NCI-H446 treated with DMSO at 0.1 percent for 48 hours (cell line): Measurements from ENCODE around the gene CCDC88C.
"Not testable (repeated sequence)": the region's sequence is repeated elsewhere in the genome, so short reads cannot be mapped to it uniquely, and the experiment has no call there.

ENCODE experiments used
- DNase-seq: peaks from one replicate; lab custom pipeline; 2025; lab: John Stamatoyannopoulos, UW

Gene CCDC88C

DNA sequence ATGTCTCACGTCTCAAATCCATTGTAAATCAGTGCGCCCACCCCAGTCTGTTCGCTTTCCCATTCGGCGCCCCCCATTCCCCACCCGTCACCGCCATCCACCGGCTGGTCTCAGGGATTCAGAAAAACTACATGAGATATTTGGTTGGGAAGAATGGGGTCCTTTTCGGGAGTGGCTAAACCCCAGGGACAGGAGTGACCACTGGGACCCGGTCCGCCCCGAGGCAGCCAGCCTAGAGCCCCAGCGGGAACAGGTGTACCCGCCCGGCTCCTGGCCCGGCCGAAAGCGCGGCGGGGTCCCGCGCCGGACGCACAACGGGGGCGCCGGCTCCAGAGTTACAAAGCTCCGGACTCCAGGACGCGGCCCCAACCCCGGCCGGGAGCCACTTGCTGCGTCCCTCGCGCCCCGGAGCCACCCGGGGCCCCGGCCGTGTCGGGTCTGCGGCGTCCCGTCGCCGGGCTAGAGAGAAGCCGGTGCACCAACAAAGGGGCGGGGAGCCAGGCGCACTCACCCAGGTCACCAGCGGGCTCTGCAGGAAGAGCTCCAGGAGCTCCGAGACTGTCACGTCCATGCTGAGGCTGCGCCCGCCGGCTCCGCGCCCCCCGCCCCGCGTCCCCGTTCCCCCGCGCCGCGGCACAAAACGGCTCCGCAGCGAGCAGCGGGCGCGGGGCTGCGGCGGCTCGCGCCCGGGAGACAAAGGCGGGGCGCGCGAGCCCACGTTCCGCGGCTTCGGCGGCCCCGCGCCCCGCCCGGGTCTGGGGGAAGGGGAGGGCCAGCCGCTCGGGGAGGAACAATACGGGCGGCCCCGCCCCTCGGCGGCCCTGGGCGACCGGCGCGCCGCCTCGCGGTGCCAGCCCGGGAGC lies at the start of gene CCDC88C:
TSS of gene CCDC88C (minus strand) at position 701 of the 863 bp plus-strand sequence. CDS start at position 571, 130 bp downstream.
- DNase-seq: peak; percentile 46

GRCh38 chr14:91466192-91466591 lies 48.6 kb upstream of the CCDC88C start:
- no peak for DNase-seq

DNA sequence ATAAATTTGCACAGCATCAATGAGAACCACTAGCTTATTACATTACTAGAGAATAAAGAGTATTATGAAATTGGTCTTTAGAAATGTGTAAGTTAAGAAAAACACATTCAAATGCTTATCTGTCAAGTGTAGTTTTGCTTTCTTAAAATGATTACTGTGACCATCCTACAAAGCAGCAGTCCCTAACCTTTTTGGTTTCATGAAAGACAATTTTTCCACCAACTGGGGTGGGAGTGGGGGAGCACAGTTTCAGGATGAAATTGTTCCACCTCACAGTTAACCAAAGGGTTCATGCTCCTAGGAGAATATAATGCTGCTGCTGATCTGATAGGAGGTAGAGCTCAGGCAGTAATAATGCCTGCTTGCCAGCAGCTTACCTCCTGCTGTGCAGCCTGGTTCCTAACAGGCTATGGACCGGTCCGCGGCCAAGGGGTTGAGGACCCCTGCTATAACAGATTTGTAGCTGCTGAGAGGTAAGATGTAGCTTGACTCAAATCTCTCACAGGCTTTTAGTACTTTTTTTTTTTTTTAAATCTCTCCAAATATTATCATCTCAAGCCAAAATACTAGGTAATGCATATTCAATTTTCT lies 47.1 kb upstream of the CCDC88C start:
- DNase-seq: no peak

DNA sequence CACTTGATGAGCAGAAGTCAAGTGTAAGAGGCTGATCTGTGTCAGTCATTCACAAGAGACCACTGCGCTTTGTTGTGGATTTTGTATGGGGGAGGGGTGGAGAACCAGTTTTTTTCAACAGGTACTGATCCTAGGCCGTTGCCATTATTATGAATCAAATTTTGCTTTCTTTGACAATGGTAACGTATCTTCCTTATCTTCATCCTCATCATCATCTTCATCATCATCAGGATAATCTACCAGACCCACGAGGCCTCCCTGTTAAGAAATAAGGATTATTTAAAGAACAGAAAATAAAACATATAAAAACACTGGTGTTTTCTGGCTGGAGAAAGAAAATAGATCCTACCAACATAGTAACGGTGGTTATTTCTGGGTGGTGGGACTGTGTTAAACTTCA lies 41.0 kb upstream of the CCDC88C start:
- no peak for DNase-seq

GRCh38 chr14:91456283-91456682 lies 38.7 kb upstream of the CCDC88C start:
- no peak for DNase-seq

DNA sequence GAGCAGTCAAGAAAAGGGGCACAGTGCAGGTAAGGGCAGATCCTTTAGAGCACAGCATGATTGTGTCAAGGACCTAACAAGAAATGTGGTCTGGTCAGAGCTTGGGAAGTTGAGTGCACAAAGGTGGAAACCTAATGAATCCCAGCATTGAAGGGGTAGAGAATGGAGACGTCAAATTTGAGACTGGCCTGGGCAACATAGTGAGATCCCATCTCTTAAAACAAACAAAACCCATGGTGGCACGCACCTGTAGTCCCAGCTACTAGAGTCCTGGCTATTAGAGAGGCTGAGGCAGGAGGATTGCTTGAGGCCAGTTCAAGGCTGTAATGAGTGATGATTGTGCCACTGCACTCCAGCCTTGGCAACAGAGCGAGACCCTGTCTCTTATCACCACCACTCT lies 37.0 kb upstream of the CCDC88C start:
- no peak for DNase-seq

DNA sequence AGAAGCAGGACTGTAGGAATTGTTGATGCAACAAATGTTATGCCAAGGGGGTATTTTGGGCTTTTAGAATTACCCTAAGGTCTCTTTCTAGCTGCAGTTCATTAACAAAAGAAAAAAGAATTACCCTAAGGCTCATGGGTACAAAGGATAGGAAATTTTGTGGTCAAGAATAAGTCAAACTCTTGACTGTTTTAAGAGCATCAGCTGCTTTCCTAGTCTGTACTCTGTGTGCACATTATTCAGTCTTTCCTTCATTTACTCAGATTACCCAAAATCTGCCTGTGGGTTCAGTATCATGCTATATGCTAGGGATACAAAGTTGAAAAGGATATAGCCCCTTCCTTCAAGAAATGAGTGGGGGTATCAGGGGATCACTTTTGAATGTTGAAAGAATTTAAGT lies 36.5 kb upstream of the CCDC88C start:
- no peak for DNase-seq

DNA sequence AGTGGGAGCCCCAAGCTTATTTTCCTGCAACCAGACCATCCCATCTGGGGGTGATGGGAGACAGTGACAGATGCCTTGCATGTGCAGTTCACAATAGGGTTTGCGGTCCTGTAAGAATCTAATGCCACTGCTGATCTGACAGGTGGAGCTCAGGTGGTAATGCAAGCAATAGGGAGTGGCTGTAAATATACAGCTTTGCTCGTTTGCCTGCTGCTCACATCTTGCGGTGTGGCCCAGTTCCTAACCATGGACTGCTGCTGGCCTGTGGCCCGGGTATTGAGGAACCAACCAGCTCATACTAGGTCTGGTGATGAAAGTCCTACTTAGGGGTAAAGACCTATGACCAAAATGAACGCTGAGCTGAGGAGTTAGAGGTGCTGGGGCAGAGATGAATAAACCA lies 36.1 kb upstream of the CCDC88C start:
- DNase-seq: no peak

DNA sequence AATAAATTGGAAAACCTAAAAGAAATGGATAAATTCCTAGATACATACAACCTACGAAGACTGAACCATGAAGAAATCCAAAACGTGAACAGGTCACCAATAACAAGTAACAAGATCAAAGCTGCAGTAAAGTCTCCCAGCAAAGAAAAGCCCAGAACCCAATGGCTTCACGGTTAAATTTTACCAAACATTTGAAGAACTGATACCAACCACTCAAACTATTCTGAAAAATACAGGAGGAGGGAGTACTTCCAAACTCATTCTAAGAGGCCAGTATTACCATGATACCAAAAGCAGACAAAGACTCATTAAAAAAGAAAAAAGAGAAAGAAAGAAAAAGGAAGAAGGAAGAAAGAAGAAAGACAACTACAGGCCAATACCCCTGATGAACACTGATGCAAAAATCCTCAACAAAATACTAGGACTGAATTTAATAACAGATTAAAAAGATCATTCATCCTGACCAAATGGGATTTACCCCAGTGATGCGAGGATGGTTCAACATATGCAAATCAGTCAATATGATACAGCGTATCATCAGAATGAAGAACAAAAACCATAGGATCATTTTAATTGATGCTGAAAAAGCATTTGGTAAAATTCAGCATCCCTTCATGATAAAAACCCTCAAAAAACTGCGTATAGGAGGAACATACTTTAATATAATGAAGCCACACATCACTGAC lies 26.9 kb upstream of the CCDC88C start:
- no peak for DNase-seq

- no peak for DNase-seq
These were observed 21.7 kb upstream of the CCDC88C start for GRCh38 chr14:91439345-91439744.

DNA sequence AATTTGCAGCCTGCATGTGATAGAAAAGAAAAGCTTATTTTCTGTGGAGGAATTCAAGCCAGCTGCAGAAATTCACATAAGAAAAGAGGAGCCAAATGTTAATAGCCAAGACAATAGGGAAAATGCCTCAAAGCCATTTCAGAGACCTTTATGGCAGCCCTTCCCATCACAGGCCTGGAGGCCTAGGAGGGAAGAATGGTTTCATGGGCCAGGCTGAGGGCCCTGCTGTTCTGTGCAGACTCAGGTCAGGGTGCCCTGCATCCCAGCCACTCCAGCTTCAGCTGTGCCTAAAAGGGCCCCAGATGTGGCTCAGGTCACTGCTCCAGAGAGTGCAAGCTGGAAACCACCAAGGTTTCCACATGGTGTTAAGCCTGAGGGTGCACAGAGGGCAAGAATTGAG lies 21.2 kb upstream of the CCDC88C start:
- DNase-seq: no peak

DNA sequence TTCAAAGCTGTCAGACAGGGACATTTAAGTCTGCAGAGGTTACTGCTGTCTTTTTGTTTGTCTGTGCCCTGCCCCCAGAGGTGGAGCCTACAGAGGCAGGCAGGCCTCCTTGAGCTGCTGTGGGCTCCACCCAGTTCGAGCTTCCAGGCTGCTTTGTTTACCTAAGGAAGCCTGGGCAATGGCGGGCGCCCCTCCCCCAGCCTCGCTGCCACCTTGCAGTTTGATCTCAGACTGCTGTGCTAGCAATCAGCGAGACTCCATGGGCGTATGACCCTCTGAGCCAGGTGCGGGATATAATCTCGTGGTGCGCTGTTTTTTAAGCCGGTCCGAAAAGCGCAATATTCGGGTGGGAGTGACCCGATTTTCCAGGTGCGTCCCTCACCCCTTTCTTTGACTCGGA lies 18.6 kb upstream of the CCDC88C start:
- DNase-seq: not testable (repeated sequence)

DNA sequence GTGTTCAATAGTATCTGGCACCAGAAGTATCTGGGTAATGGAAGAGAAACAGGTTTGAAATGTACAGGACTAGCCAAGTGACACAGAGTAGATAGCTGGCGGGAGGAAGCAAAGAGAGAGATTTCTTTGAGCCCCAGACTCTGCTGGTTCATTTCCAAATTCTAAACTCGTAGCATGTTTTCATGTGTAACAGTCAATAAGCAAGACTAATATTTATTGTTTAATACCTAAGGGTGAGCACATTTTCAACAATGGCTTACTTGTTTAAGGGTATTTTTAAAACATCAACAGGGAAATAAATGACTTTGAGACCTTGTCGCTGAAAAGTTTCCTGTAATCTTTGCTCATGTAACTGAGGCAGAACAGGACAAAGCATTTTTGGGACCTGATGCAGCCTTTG lies 11.8 kb upstream of the CCDC88C start:
- DNase-seq: no peak

DNA sequence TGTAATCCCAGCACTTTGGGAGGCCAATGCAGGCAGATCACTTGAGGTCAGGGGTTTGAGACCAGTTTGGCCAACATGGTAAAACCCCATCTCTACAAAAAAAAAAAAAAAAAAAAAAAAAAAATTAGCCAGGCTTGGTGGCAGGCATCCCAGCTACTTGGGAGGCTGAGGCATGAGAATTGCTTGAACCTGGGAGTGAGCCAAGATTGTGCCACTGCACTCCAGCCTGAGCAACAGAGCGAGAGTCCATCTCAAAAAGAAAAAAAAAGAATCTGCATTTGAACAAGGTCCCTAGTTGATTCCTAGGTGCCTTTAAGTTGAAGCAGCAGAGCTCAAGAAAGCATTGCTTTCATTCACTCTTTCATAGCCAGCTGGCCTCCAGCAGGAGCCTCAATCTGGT lies 11.3 kb upstream of the CCDC88C start:
- peak; percentile 42 for DNase-seq

- DNase-seq: not testable (repeated sequence)
These were observed 7.9 kb upstream of the CCDC88C start for GRCh38 chr14:91425531-91425944.

DNA sequence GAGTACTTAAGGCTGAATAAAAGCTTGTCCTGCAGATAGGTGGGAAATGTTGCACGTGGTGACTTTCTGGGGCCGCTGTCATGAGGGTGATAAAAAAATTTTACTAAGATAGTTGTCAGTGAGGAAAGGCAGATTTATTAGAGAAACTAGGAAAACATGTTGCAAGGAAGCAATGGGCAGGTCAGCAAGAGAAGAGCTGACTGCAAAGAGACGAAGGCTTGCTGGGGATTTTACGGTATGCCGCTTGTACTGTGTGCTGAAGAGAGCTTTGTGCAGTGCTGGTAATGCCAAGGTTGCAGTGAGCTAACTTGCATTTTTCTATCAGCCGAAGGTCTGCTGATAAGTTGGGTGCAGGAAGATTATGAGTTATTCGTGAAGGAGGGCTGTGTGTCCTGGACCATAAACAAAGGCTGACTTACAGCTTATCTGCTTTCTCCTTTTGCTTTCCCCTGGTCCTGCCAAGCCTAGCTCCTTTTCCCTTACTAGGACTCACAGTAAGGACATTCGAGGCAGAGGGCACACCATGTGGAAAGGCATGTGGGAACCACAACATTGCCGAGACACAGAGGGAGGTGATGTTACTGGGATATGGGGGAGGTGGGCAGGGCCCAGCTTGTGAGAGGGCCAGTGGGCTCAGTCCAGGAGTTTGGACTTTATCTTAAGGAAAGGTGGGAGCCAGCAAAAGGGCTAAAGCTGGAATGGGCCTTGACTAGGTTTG lies 7.4 kb upstream of the CCDC88C start:
- DNase-seq: no peak

DNA sequence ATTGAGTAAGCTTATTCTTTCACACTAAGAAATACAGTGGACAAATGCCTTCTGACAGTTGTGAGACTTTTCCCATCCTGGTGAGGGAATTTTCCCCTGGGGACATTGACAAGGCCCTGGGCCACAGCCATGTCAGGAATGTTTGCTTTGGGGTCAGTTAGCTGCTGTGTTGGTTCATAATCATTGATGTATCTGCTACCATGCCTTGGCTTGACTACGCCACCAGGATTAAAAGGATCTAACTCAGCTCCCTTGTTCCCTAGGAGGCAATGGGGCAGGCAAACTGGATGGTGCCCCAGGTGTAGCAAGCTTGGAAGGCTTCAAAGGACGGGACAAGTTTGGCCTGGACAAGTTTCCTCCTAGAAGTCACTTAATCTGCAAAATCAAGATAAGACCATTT lies 3.1 kb upstream of the CCDC88C start:
- DNase-seq: no peak

GRCh38 chr14:91419451-91419850 lies 1.8 kb upstream of the CCDC88C start:
- no peak for DNase-seq

DNA sequence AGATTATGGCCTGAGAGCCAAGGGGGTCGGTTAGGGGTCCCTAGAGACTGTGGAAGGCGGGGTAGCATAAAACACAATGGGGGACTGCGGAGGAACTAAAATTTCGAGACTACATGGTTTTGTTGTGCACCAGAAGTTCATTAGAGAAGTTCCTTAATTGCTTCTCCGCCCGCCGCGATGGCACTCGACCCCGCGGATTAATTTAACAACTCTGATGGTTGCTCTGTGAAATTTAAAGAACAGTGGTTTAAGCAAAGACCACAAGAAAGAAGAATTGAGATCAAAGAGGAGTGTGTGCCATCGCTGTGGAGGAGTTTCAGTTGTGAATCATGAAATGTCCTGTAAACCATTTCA lies 1.4 kb upstream of the CCDC88C start:
- no peak for DNase-seq

GRCh38 chr14:91418387-91419043 lies 895 bp upstream of the CCDC88C start:
- peak; percentile 31 for DNase-seq

DNA sequence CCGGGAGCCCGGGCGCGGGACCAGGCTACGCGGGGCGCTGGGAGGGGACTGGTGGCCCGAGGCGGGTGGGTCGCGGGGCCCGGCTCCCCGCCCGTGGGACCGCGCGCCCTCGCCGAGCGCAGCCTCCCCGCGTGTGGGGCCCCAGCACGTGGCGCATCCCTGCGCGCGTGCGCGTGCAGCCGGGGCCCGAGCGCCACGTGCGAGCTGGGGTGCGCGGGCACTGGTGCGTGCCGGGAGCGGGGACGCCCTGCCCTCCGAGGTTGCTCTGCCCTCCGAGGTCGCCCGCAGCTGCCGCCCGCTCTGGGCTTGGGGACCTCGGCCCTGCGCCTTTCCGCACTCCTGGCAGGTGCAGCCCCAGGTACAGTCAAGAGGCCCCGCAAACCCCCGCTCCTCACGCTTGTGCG lies 365 bp upstream of the CCDC88C start:
- no peak for DNase-seq

GRCh38 chr14:91416744-91417119 lies 888 bp downstream of the CCDC88C start:
- DNase-seq: no peak
